HG03175 (cell line): ENCODE results near the gene SLC29A4.

Source experiments
- ATAC-seq: cut with Tn5 transposase; IDR thresholded peaks from one replicate; pipeline ENCODE4 v1.9.1; 2021; ENCODE audit warnings: mild to moderate bottlenecking, moderate library complexity; ENCODE audit not compliant: unreplicated experiment

SLC29A4 gene

GRCh38 chr7:5350600-5351385 lies 68.0 kb downstream of the SLC29A4 start:
- no peak for ATAC-seq

- ATAC-seq, result no peak
Observed at GRCh38 chr7:5351507-5352265, 68.9 kb downstream of the SLC29A4 start.

GRCh38 chr7:5352440-5353010 lies 69.8 kb downstream of the SLC29A4 start:
- ATAC-seq, result no peak

- ATAC-seq, result no peak
Observed at GRCh38 chr7:5354460-5355232, 71.9 kb downstream of the SLC29A4 start.
